Mucosa of descending colon (tissue), 3 donors: ENCODE data around the gene MT1HL1. TPM values are rescaled to one million over a fixed set of nuclear protein-coding genes. Genes with fewer than 3 reads are reported as not detected.
"Not testable (repeated sequence)": the region's sequence is repeated elsewhere in the genome, so short reads cannot be mapped to it uniquely, and the experiment has no call there.

Experiments
- ATAC-seq: fragments of 200-7000 bp; cut with Tn5 transposase; one replicate; pipeline ENCODE4 v1.9.1; 2020; ENCODE audit warnings: mild to moderate bottlenecking, moderate library complexity
- DNase-seq, 3 donors: peaks; one replicate each; pipeline ENCODE4 v3.0.0-alpha.2; 2020
- H3K36me3 ChIP-seq: fragments of 200-600 bp; one replicate; pipeline ENCODE4 v1.8.0; 2021; ENCODE audit warnings: low read depth, mild to moderate bottlenecking
- H3K4me1 ChIP-seq: fragments of 200-600 bp; one replicate; pipeline ENCODE4 v1.8.0; 2021; ENCODE audit warnings: low read depth, mild to moderate bottlenecking
- H3K4me3 ChIP-seq: fragments of 200-600 bp; one replicate; pipeline ENCODE4 v1.8.0; 2021; ENCODE audit warnings: mild to moderate bottlenecking
- H3K9me3 ChIP-seq: fragments of 200-600 bp; one replicate; pipeline ENCODE4 v1.8.0; 2021; ENCODE audit warnings: mild to moderate bottlenecking
- CTCF ChIP-seq: fragments of 200-600 bp; IDR thresholded peaks from one replicate; pipeline ENCODE4 v1.8.0; 2022; ENCODE audit warnings: antibody characterized with exemption, mild to moderate bottlenecking
- intact Hi-C, 2 donors: fragments of 100-400 bp; cut with DNase I in 1 of 2; cut with micrococcal nuclease in 1 of 2; formaldehyde crosslinking; loops; one replicate each; pipeline versions ENCODE4 v1.11.0 to v1.11.1; 2022; cut with DNase I, micrococcal nuclease
- total RNA-seq, 3 donors: library from RNA; stranded (reverse); fragmentation: NEBNext Ultra II Directional in 2 of 3; extraction: Animal tissue kit (Norgen Biotek cat#: 25700) in 2 of 3; gene quantifications; one replicate each; pipeline versions ENCODE4 v1.2.1 to v1.2.4, GENCODE V29; 2021 to 2023
- donor health status: DM: no; HTN: no; CAD: no; lungs with moderate emphysema.
- donor health status: DM: no; HTN: no; CAD: no.
- donor health status: DM: no; HTN: yes; CAD: no.

Gene MT1HL1
- total RNA-seq, 3 donors from 2014 or later = not detected

- no peak for TF ChIP-seq CTCF
- ATAC-seq (no peak), DNase-seq (no peak)
- H3K36me3 ChIP-seq = no peaks in the 10 kb centered on the region
- no peaks in the 10 kb centered on the region for H3K9me3 ChIP-seq
- intact Hi-C loops = no loop called here
- H3K4me3 ChIP-seq = no peak overlapping the region
- no peaks in the 10 kb centered on the region for H3K4me1 ChIP-seq
Observed at GRCh38 chr1:236989290-236990051, 14.8 kb downstream of the MT1HL1 start.

GRCh38 chr1:236983818-236984217 lies 20.4 kb downstream of the MT1HL1 start:
- no peak for ATAC-seq

GRCh38 chr1:236982380-236982779 lies 21.9 kb downstream of the MT1HL1 start:
- H3K36me3 ChIP-seq = no peaks in the 10 kb centered on the region
- ATAC-seq = no peak
- intact Hi-C loops = no loop called here
- TF ChIP-seq CTCF = no peak
- no peak for DNase-seq
- no peaks in the 10 kb centered on the region for H3K9me3 ChIP-seq
- no peak overlapping the region for H3K4me3 ChIP-seq
- H3K4me1 ChIP-seq = no peaks in the 10 kb centered on the region

More at GRCh38 chr1:236983818-236984217, 20.4 kb downstream of the MT1HL1 start:
- intact Hi-C loops = no loop called here
- H3K36me3 ChIP-seq = no peaks in the 10 kb centered on the region
- no peak for DNase-seq
- no peak for TF ChIP-seq CTCF
- no peaks in the 10 kb centered on the region for H3K4me1 ChIP-seq
- H3K9me3 ChIP-seq = no peaks in the 10 kb centered on the region
- H3K4me3 ChIP-seq = no peak overlapping the region

GRCh38 chr1:236981431-236981830 lies 22.8 kb downstream of the MT1HL1 start:
- DNase-seq, intact Hi-C loops, H3K4me3 ChIP-seq, H3K4me1 ChIP-seq, ATAC-seq, H3K9me3 ChIP-seq, H3K36me3 ChIP-seq: not testable (repeated sequence)

GRCh38 chr1:236980673-236981072 lies 23.6 kb downstream of the MT1HL1 start:
- no peak for TF ChIP-seq CTCF
- ATAC-seq (no peak), DNase-seq (no peak)
- intact Hi-C loops = no loop called here
- H3K9me3 ChIP-seq = no peaks in the 10 kb centered on the region
- no peaks in the 10 kb centered on the region for H3K36me3 ChIP-seq
- no peak overlapping the region for H3K4me3 ChIP-seq
- no peaks in the 10 kb centered on the region for H3K4me1 ChIP-seq

- no peak for TF ChIP-seq CTCF
- Histone ChIP-seq H3K36me3 (no peaks in the 10 kb centered on the region), H3K4me1 (no peaks in the 10 kb centered on the region), H3K4me3 (no peak overlapping the region), H3K9me3 (no peaks in the 10 kb centered on the region)
- DNase-seq = no peak
- intact Hi-C loops = no loop called here
- no peak for ATAC-seq
Observed at GRCh38 chr1:236979149-236979900, 24.9 kb downstream of the MT1HL1 start.
